HepG2 (cell line): ENCODE measurements around the gene HDAC5. TPM values are rescaled to one million over a fixed set of nuclear protein-coding genes. Genes with fewer than 3 reads are reported as not detected.

Experiments
- AGO1 ChIP-seq: fragments of 200-400 bp; formaldehyde crosslinking; IDR thresholded peaks from 2 replicates; pipeline ENCODE4 v1.6.1; 2017; ENCODE audit warnings: mild to moderate bottlenecking, low read depth, low read length, moderate library complexity; ENCODE audit not compliant: poor library complexity, severe bottlenecking
- CCAR2 ChIP-seq: fragments of 200-400 bp; formaldehyde crosslinking; optimal IDR thresholded peaks from 2 replicates; pipeline ENCODE3; 2018; ENCODE audit warnings: low read depth, mild to moderate bottlenecking, low read length, moderate library complexity
- MTA1 ChIP-seq: sonication (generic); formaldehyde crosslinking; IDR thresholded peaks from 2 replicates; pipeline ENCODE4 v1.4.0; 2020; ENCODE audit warnings: missing genetic modification reagents, mild to moderate bottlenecking, borderline replicate concordance
- PRMT3 ChIP-seq: sonication (generic); formaldehyde crosslinking; IDR thresholded peaks from 2 replicates; pipeline ENCODE4 v1.8.1; 2022; ENCODE audit warnings: low read depth, mild to moderate bottlenecking, moderate library complexity, missing genetic modification reagents, borderline replicate concordance
- RERE ChIP-seq: IDR thresholded peaks from 2 replicates; pipeline ENCODE4 v1.6.1; 2016; ENCODE audit warnings: low read depth, missing genetic modification reagents, missing compliant biosample characterization
- SP4 ChIP-seq: sonication (generic); formaldehyde crosslinking; IDR thresholded peaks from 2 replicates; pipeline ENCODE4 v1.8.1; 2023; ENCODE audit warnings: mild to moderate bottlenecking, missing genetic modification reagents
- SRSF4 ChIP-seq: fragments of 200-400 bp; formaldehyde crosslinking; IDR thresholded peaks from one replicate; pipeline ENCODE4 v1.6.1; 2018; ENCODE audit warnings: mild to moderate bottlenecking, low read depth, low read length, moderate library complexity; ENCODE audit not compliant: poor library complexity, severe bottlenecking
- STAT5B ChIP-seq: sonication (generic); formaldehyde crosslinking; IDR thresholded peaks from 2 replicates; pipeline ENCODE4 v1.4.0; 2020; ENCODE audit warnings: missing genetic modification reagents
- TFAP4 ChIP-seq: sonication (generic); IDR thresholded peaks from 2 replicates; pipeline ENCODE4 v1.6.1; 2016; ENCODE audit warnings: low read depth, borderline replicate concordance
- ZBTB21 ChIP-seq: sonication (generic); formaldehyde crosslinking; IDR thresholded peaks from 2 replicates; pipeline ENCODE4 v1.4.0; 2020; ENCODE audit warnings: missing genetic modification reagents
- ZNF121 ChIP-seq: sonication (generic); formaldehyde crosslinking; IDR thresholded peaks from 2 replicates; pipeline ENCODE4 v1.5.0; 2020; ENCODE audit warnings: mild to moderate bottlenecking, missing genetic modification reagents
- ZNF143 ChIP-seq: sonication (generic); formaldehyde crosslinking; IDR thresholded peaks from 2 replicates; pipeline ENCODE4 v1.4.0; 2020; ENCODE audit warnings: missing genetic modification reagents
- ZNF24 ChIP-seq: fragments of 450-650 bp; IDR thresholded peaks from 2 replicates; pipeline ENCODE4 v1.6.1; 2017; ENCODE audit warnings: antibody characterized with exemption, mild to moderate bottlenecking
- ZNF44 ChIP-seq: sonication (generic); formaldehyde crosslinking; IDR thresholded peaks from 2 replicates; pipeline ENCODE4 v1.5.1; 2020; ENCODE audit warnings: mild to moderate bottlenecking, missing genetic modification reagents
- ZNF503 ChIP-seq: sonication (generic); formaldehyde crosslinking; IDR thresholded peaks from 2 replicates; pipeline ENCODE4 v1.4.0; 2020; ENCODE audit warnings: missing genetic modification reagents
- ZNF574 ChIP-seq: sonication (generic); formaldehyde crosslinking; IDR thresholded peaks from 2 replicates; pipeline ENCODE4 v1.4.0; 2020; ENCODE audit warnings: missing genetic modification reagents
- ZNF597 ChIP-seq: sonication (generic); formaldehyde crosslinking; IDR thresholded peaks from 2 replicates; pipeline ENCODE4 v1.5.0; 2020; ENCODE audit warnings: missing genetic modification reagents
- polyA plus RNA-seq, 8 experiments: library from polyadenylated mRNA; depleted of rRNA in 3 of 8; stranded (reverse) in 7 of 8; unstranded in 1 of 8; fragments of >200 nt; fragmentation: Illumina TruSeq in 4 of 8; extraction: Trizol in 4 of 8; gene quantifications; 2 replicates each; pipeline versions ENCODE4 v1.2.1 to v1.2.3, GENCODE V29; 2011 to 2016; ENCODE audit warnings: low read depth in 4 of 8, missing spikeins in 1 of 8, mixed read lengths in 1 of 8; ENCODE audit not compliant: insufficient read depth in 1 of 8
- total RNA-seq, 5 experiments: library from RNA; depleted of rRNA; stranded (reverse); fragments of >200 nt; fragmentation: Illumina TruSeq; extraction: Trizol; gene quantifications; 2 replicates each; pipeline ENCODE4 v1.2.3, GENCODE V29; 2016; ENCODE audit warnings: low read depth in 1 of 5

HDAC5 gene
- total and polyA plus RNA-seq, 2 of the 13 experiments (the other 11 are each of a cell fraction or from before 2014, with no cell fraction given): 46.4 to 85.4 TPM

GRCh38 chr17:44170499-44171201 lies 47.2 kb upstream of the HDAC5 start, which contains the start of gene ASB16 (continued):
- TF ChIP-seq RERE (CRISPR knock-in tag) (no peak), MTA1 (CRISPR knock-in tag) (no peak), ZNF597 (no peak), AGO1 (peak; percentile 82), ZNF121 (CRISPR knock-in tag) (no peak), ZNF44 (CRISPR knock-in tag) (no peak; the same call in 1 of the 2 replicates), ZNF143 (CRISPR knock-in tag) (no peak), ZNF574 (CRISPR knock-in tag) (peak; percentile 20; the same call in 1 of the 2 replicates), SRSF4 (no peak), CCAR2 (no peak), TFAP4 (peak; percentile 55; the same call in 1 of the 2 replicates), ZBTB21 (CRISPR knock-in tag) (no peak), ZNF503 (CRISPR knock-in tag) (no peak), PRMT3 (CRISPR knock-in tag) (no peak), SP4 (no peak), STAT5B (CRISPR knock-in tag) (no peak), ZNF24 (no peak)
